Caco-2 (cell line): ENCODE results near the gene OR4C45. TPM values are rescaled to one million over a fixed set of nuclear protein-coding genes. Genes with fewer than 3 reads are reported as not detected.

Experiments
- BruUV-seq: library from RNA; stranded (reverse); fragments of 400-500 nt; replicated peaks from 2 replicates; lab custom pipeline; 2021; lab: Mats Ljungman, UMichigan
- CTCF ChIA-PET: fragments of 300-600 bp; sonication (Branson Sonifier 250); formaldehyde crosslinking; loops from one replicate; lab custom pipeline; 2022; ENCODE audit warnings: antibody characterized with exemption; lab: Charles Lee
- POLR2A ChIA-PET: fragments of 300-600 bp; sonication (Branson Sonifier 250); formaldehyde crosslinking; loops from one replicate; lab custom pipeline; 2022; ENCODE audit warnings: antibody characterized with exemption; lab: Charles Lee
- DNase-seq, 2 experiments: peaks; one replicate each; pipeline versions ENCODE4 v3.0.0 to v3.0.0-alpha.2; 2020 to 2022
- H3K27me3 ChIP-seq: replicated peaks from 2 replicates; pipeline ENCODE4 v1.6.0; 2011; ENCODE audit warnings: low read length; ENCODE audit not compliant: control insufficient read depth, insufficient read depth
- H3K36me3 ChIP-seq: 2 replicates; pipeline ENCODE4 v1.5.1; 2011; ENCODE audit warnings: low read length; ENCODE audit not compliant: control insufficient read depth, insufficient read depth
- H3K4me1 ChIP-seq: fragments of 250-450 bp; sonication (Bioruptor Pico); 2 replicates; pipeline ENCODE4 v1.5.1; 2020; ENCODE audit warnings: mild to moderate bottlenecking
- H3K4me3 ChIP-seq: 2 replicates; pipeline ENCODE4 v1.5.1; 2011; ENCODE audit warnings: low read depth, mild to moderate bottlenecking, control low read depth, low read length
- H3K9me3 ChIP-seq: fragments of 250-450 bp; sonication (Bioruptor Pico); 2 replicates; pipeline ENCODE4 v1.5.1; 2020; ENCODE audit warnings: mild to moderate bottlenecking, moderate library complexity
- H3K27ac Mint-ChIP-seq: one replicate; pipeline ENCODE4 v1.8.0; 2022; ENCODE audit warnings: mixed read lengths; ENCODE audit not compliant: unreplicated experiment
- H3K27me3 Mint-ChIP-seq: one replicate; pipeline ENCODE4 v1.8.0; 2022; ENCODE audit warnings: mixed read lengths; ENCODE audit not compliant: insufficient read depth, unreplicated experiment
- H3K36me3 Mint-ChIP-seq: one replicate; pipeline ENCODE4 v1.8.0; 2022; ENCODE audit warnings: mild to moderate bottlenecking, mixed read lengths; ENCODE audit not compliant: insufficient read depth, unreplicated experiment
- H3K4me1 Mint-ChIP-seq: one replicate; pipeline ENCODE4 v1.8.0; 2022; ENCODE audit warnings: low read depth, mixed read lengths; ENCODE audit not compliant: unreplicated experiment
- H3K4me3 Mint-ChIP-seq: one replicate; pipeline ENCODE4 v1.8.0; 2022; ENCODE audit warnings: mild to moderate bottlenecking, moderate library complexity, mixed read lengths; ENCODE audit not compliant: unreplicated experiment
- H3K9me3 Mint-ChIP-seq: one replicate; pipeline ENCODE4 v1.8.0; 2022; ENCODE audit warnings: mixed read lengths; ENCODE audit not compliant: unreplicated experiment
- CTCF ChIP-seq, 2 experiments: fragments of 200-600 bp in 1 of 2; IDR thresholded peaks; 1 replicate in 1 of 2; 2 replicates in 1 of 2; pipeline versions ENCODE4 v1.5.1 to v1.8.0; 2011 to 2022; ENCODE audit warnings: antibody characterized with exemption in 1 of 2, control low read depth in 1 of 2, inconsistent platforms in 1 of 2, low read depth in 1 of 2, low read length in 1 of 2, mild to moderate bottlenecking in 1 of 2, moderate library complexity in 1 of 2; ENCODE audit not compliant: insufficient read depth in 1 of 2, severe bottlenecking in 1 of 2, unreplicated experiment in 1 of 2
- intact Hi-C: fragments of 100-400 bp; cut with micrococcal nuclease; formaldehyde crosslinking; loops from one replicate; pipeline ENCODE4 v1.10.0; 2022; ENCODE audit not compliant: unreplicated experiment
- total RNA-seq: library from RNA; stranded (reverse); gene quantifications from 2 replicates; pipeline ENCODE4 v1.2.3, GENCODE V29; 2022

The OR4C45 gene
- total RNA-seq, 1 experiment from 2014 or later: not detected

GRCh38 chr11:50073113-50074105, 40.7 kb downstream of the OR4C45 start:
- H3K36me3 Mint-ChIP-seq: peaks cover 4% of the 10 kb centered on the region
- no peaks in the 10 kb centered on the region for H3K36me3 ChIP-seq
- BruUV-seq: no TSS peak
- no peaks in the 10 kb centered on the region for H3K4me1 ChIP-seq
- intact Hi-C loops: no loop called here
- peaks cover 80% of the 10 kb centered on the region for H3K9me3 Mint-ChIP-seq
- H3K27me3 Mint-ChIP-seq: no peaks in the 10 kb centered on the region
- no peak for TF ChIP-seq CTCF (IDR thresholded peaks at IDR 0.05; ENCODE audit: insufficient read depth in 1 of 2, low read depth in 1 of 2, low read length in 1 of 2, severe bottlenecking in 1 of 2, unreplicated experiment in 1 of 2)
- no peak overlapping the region for H3K4me3 Mint-ChIP-seq
- no peaks in the 10 kb centered on the region for H3K4me1 Mint-ChIP-seq
- peaks cover 2% of the 10 kb centered on the region; the same call in 1 of the 2 replicates for H3K9me3 ChIP-seq
- DNase-seq: no peak
- POLR2A ChIA-PET: no interaction called here
- no peak overlapping the region for H3K4me3 ChIP-seq
- H3K27me3 ChIP-seq: no peaks in the 10 kb centered on the region
- no peak overlapping the region for H3K27ac Mint-ChIP-seq
- CTCF ChIA-PET: no interaction called here

GRCh38 chr11:50074161-50074560, 41.5 kb downstream of the OR4C45 start:
- no peak for DNase-seq
- ChIA-PET POLR2A (no interaction called here), CTCF (no interaction called here)
- no TSS peak for BruUV-seq
- TF ChIP-seq CTCF (IDR thresholded peaks at IDR 0.05; ENCODE audit: insufficient read depth in 1 of 2, low read depth in 1 of 2, low read length in 1 of 2, severe bottlenecking in 1 of 2, unreplicated experiment in 1 of 2): no peak
- H3K27ac Mint-ChIP-seq: no peak overlapping the region
- no peaks in the 10 kb centered on the region for H3K4me1 ChIP-seq
- no peaks in the 10 kb centered on the region for H3K36me3 ChIP-seq
- H3K9me3 ChIP-seq: peaks cover 2% of the 10 kb centered on the region; the same call in 1 of the 2 replicates
- H3K4me3 Mint-ChIP-seq: no peak overlapping the region
- H3K9me3 Mint-ChIP-seq: peaks cover 88% of the 10 kb centered on the region
- peaks cover 4% of the 10 kb centered on the region for H3K36me3 Mint-ChIP-seq
- no peaks in the 10 kb centered on the region for H3K27me3 ChIP-seq
- intact Hi-C loops: no loop called here
- no peak overlapping the region for H3K4me3 ChIP-seq
- no peaks in the 10 kb centered on the region for H3K4me1 Mint-ChIP-seq
- H3K27me3 Mint-ChIP-seq: no peaks in the 10 kb centered on the region

GRCh38 chr11:50075856-50076255, 43.2 kb downstream of the OR4C45 start:
- Mint-ChIP-seq H3K4me1 (no peaks in the 10 kb centered on the region), H3K4me3 (no peak overlapping the region), H3K27me3 (no peaks in the 10 kb centered on the region), H3K27ac (no peak overlapping the region), H3K36me3 (peaks cover 4% of the 10 kb centered on the region), H3K9me3 (peaks cover 81% of the 10 kb centered on the region)
- Histone ChIP-seq H3K27me3 (no peaks in the 10 kb centered on the region), H3K36me3 (no peaks in the 10 kb centered on the region), H3K4me3 (no peak overlapping the region), H3K9me3 (peaks cover 2% of the 10 kb centered on the region; the same call in 1 of the 2 replicates), H3K4me1 (no peaks in the 10 kb centered on the region)
- CTCF ChIA-PET: interaction anchor here (0.6 kb wide), 1 partner anchor 18 kb away, joined by 6 read pairs; no protein-coding TSS in a partner anchor
- POLR2A ChIA-PET: no interaction called here
- no peak for TF ChIP-seq CTCF (IDR thresholded peaks at IDR 0.05; ENCODE audit: insufficient read depth in 1 of 2, low read depth in 1 of 2, low read length in 1 of 2, severe bottlenecking in 1 of 2, unreplicated experiment in 1 of 2)
- intact Hi-C loops: no loop called here
- no peak for DNase-seq
- BruUV-seq: no TSS peak
